T follicular helper cell (primary cell): ENCODE data around the gene FBLN2.
"Not testable (repeated sequence)": the region's sequence is repeated elsewhere in the genome, so short reads cannot be mapped to it uniquely, and the experiment has no call there.

Experiments
- DNase-seq: peaks from one replicate; pipeline ENCODE4 v3.0.0-alpha.2; 2020; ENCODE audit warnings: low read depth
- total RNA-seq, 2 experiments: gene quantifications; one replicate each; lab custom pipeline; 2026; lab: John Stamatoyannopoulos, UW

FBLN2 gene
- 0 reads per million in 2 experiments for total RNA-seq

GRCh38 chr3:13548696-13549622, at the start of gene FBLN2:
Gene FBLN2, plus strand, starts transcription at chr3:13549125. Its CDS starts 21,231 bp downstream, at chr3:13570356.
- no peak for DNase-seq

GRCh38 chr3:13499246-13499645, 49.7 kb upstream of the FBLN2 start:
- DNase-seq, result not testable (repeated sequence)

GRCh38 chr3:13500133-13500885, 48.6 kb upstream of the FBLN2 start:
- no peak for DNase-seq

GRCh38 chr3:13501056-13501455, 47.9 kb upstream of the FBLN2 start:
- no peak for DNase-seq

GRCh38 chr3:13501521-13501920, 47.4 kb upstream of the FBLN2 start:
- no peak for DNase-seq

GRCh38 chr3:13501958-13502790, 46.8 kb upstream of the FBLN2 start:
- no peak for DNase-seq

GRCh38 chr3:13502791-13503060, 46.2 kb upstream of the FBLN2 start:
- DNase-seq, result no peak

GRCh38 chr3:13504161-13504831, 44.6 kb upstream of the FBLN2 start:
- DNase-seq, result no peak

- DNase-seq, result no peak
These were observed 43.5 kb upstream of the FBLN2 start for GRCh38 chr3:13505147-13506130.

- DNase-seq, result no peak
These were observed 42.7 kb upstream of the FBLN2 start for GRCh38 chr3:13506239-13506638.

GRCh38 chr3:13506680-13507079, 42.2 kb upstream of the FBLN2 start:
- DNase-seq, result no peak

- DNase-seq, result no peak
These were observed 41.7 kb upstream of the FBLN2 start for GRCh38 chr3:13507247-13507569.

- no peak for DNase-seq
These were observed 41.2 kb upstream of the FBLN2 start for GRCh38 chr3:13507570-13508339.

- no peak for DNase-seq
These were observed 40.4 kb upstream of the FBLN2 start for GRCh38 chr3:13508496-13508895.

GRCh38 chr3:13509059-13509815, 39.7 kb upstream of the FBLN2 start:
- DNase-seq, result no peak

- no peak for DNase-seq
These were observed 39.1 kb upstream of the FBLN2 start for GRCh38 chr3:13509816-13510192.

GRCh38 chr3:13512451-13512850, 36.5 kb upstream of the FBLN2 start:
- no peak for DNase-seq

- no peak for DNase-seq
These were observed 35.6 kb upstream of the FBLN2 start for GRCh38 chr3:13513051-13513912.
